Activated CD4-positive, alpha-beta T cell treated with anti-CD3 and anti-CD28 coated beads, Interleukin-2, amount 10 ng/mL, durations not matched to agents 24 days and 14 days (primary cell): ENCODE measurements around the gene BIRC2. TPM values are rescaled to one million over a fixed set of nuclear protein-coding genes. Genes with fewer than 3 reads are reported as not detected.

Experiments
- DNase-seq: peaks from one replicate; pipeline ENCODE4 v3.0.0; 2022
- H3K27ac Mint-ChIP-seq: one replicate; pipeline ENCODE4 v1.8.0; 2022; ENCODE audit warnings: mild to moderate bottlenecking, mixed read lengths
- H3K27me3 Mint-ChIP-seq: one replicate; pipeline ENCODE4 v1.8.0; 2022; ENCODE audit warnings: mixed read lengths
- H3K36me3 Mint-ChIP-seq: one replicate; pipeline ENCODE4 v1.8.0; 2022; ENCODE audit warnings: low read depth, mild to moderate bottlenecking, mixed read lengths
- H3K4me1 Mint-ChIP-seq: one replicate; pipeline ENCODE4 v1.8.0; 2021; ENCODE audit warnings: mixed read lengths
- H3K4me3 Mint-ChIP-seq: one replicate; pipeline ENCODE4 v1.8.0; 2022; ENCODE audit warnings: mild to moderate bottlenecking, moderate library complexity, mixed read lengths
- H3K9me3 Mint-ChIP-seq: one replicate; pipeline ENCODE4 v1.8.0; 2021; ENCODE audit warnings: mixed read lengths
- intact Hi-C: fragments of 100-400 bp; cut with micrococcal nuclease; formaldehyde crosslinking; loops from one replicate; pipeline ENCODE4 v1.15.1; 2023
- total RNA-seq: library from RNA; stranded (reverse); gene quantifications from 2 replicates; pipeline ENCODE4 v1.2.3, GENCODE V29; 2022

Gene BIRC2
- total RNA-seq, 1 donor from 2014 or later = 30.8 TPM

GRCh38 chr11:102427068-102427467 is 80.1 kb downstream of the BIRC2 start:
- H3K36me3 Mint-ChIP-seq = peaks cover 59% of the 10 kb centered on the region
- intact Hi-C loops = no loop called here
- DNase-seq = no peak

More at GRCh38 chr11:102427068-102427467, 80.1 kb downstream of the BIRC2 start:
- peaks cover 68% of the 10 kb centered on the region for H3K4me1 Mint-ChIP-seq
- no peak overlapping the region for H3K4me3 Mint-ChIP-seq
- peaks cover 3% of the 10 kb centered on the region for H3K9me3 Mint-ChIP-seq
- peak overlapping the region; percentile 74 for H3K27ac Mint-ChIP-seq
- H3K27me3 Mint-ChIP-seq = no peaks in the 10 kb centered on the region

Other genes starting within 250 kb of the BIRC2 start
- gene YAP1, start 236.8 kb upstream of the BIRC2 start, total RNA-seq = not detected in 2 replicates
- 100 and 102 TPM in 2 replicates for gene BIRC3, start 29.7 kb upstream of the BIRC2 start, total RNA-seq
- 243 and 250 TPM in 2 replicates for gene TMEM123, start 105.6 kb downstream of the BIRC2 start, total RNA-seq
- not detected in 2 replicates for gene MMP7, start 183.5 kb downstream of the BIRC2 start, total RNA-seq